SK-N-SH treated with all-trans-retinoic acid at 6 μM for 48 hours (cell line): Measurements from ENCODE around the gene ATP5F1C.

Experiments used
- CSDC2 ChIP-seq: fragments of 250-450 bp; sonication (Bioruptor Pico); IDR thresholded peaks from 2 replicates; pipeline ENCODE4 v1.5.0; 2020; ENCODE audit warnings: mild to moderate bottlenecking, moderate library complexity
- PATZ1 ChIP-seq: fragments of 250-450 bp; sonication (Bioruptor Pico); IDR thresholded peaks from 2 replicates; pipeline ENCODE4 v1.8.0; 2020; ENCODE audit warnings: mild to moderate bottlenecking, moderate library complexity, borderline replicate concordance
- POU6F1 ChIP-seq: fragments of 250-450 bp; sonication (Bioruptor Pico); IDR thresholded peaks from 2 replicates; pipeline ENCODE4 v1.8.0; 2021; ENCODE audit warnings: low read depth, mild to moderate bottlenecking, moderate library complexity, borderline replicate concordance
- RARB ChIP-seq: fragments of 250-450 bp; sonication (Bioruptor Pico); IDR thresholded peaks from 2 replicates; pipeline ENCODE4 v1.8.0; 2021; ENCODE audit warnings: mild to moderate bottlenecking, moderate library complexity
- ZC3H10 ChIP-seq: fragments of 250-450 bp; sonication (Bioruptor Pico); IDR thresholded peaks from 2 replicates; pipeline ENCODE4 v1.5.1; 2021; ENCODE audit warnings: mild to moderate bottlenecking, moderate library complexity
- ZFP3 ChIP-seq: fragments of 250-450 bp; sonication (Bioruptor Pico); IDR thresholded peaks from 2 replicates; pipeline ENCODE4 v1.5.0; 2020; ENCODE audit warnings: mild to moderate bottlenecking, moderate library complexity
- ZFP30 ChIP-seq: fragments of 450-650 bp; formaldehyde crosslinking; IDR thresholded peaks from 2 replicates; pipeline ENCODE4 v1.5.0; 2022; ENCODE audit warnings: mild to moderate bottlenecking, moderate library complexity
- ZNF565 ChIP-seq: fragments of 450-650 bp; formaldehyde crosslinking; conservative IDR thresholded peaks from 2 replicates; pipeline ENCODE4 v1.5.0; 2020; ENCODE audit warnings: low read depth, mild to moderate bottlenecking, moderate library complexity

DNA sequence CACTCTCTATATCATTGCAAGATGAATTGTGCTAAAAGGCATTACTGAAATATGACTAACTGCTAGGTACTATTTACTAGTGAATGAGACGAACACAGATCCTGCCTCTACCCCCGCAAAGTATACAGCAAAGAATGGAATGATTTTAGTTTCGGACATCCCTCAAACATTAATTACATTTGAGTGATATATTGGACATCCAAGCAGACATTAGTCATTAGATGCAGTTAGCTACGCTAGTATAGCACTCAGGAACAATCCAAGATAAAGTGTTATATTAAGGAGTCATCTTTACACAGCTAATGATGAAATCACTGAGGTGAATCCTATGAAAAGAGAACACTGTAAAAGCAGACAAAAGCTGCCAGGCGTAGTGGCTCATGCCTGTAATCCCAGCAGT is 23.0 kb downstream of the ATP5F1C start:
- TF ChIP-seq RARB (no peak), ZFP3 (CRISPR knock-in tag) (no peak), ZC3H10 (CRISPR knock-in tag) (no peak), ZFP30 (no peak), CSDC2 (CRISPR knock-in tag) (no peak), ZNF565 (CRISPR knock-in tag) (no peak), PATZ1 (no peak), POU6F1 (CRISPR knock-in tag) (no peak)
